Left lung (tissue), 10 donors: ENCODE data around the gene SUSD6. TPM values are rescaled to one million over a fixed set of nuclear protein-coding genes. Genes with fewer than 3 reads are reported as not detected.
A peak's percentile ranks its signal among the peaks of the same experiment; 100 is the strongest.

Experiments
- ATAC-seq: fragments of 200-7000 bp; cut with Tn5 transposase; one replicate; pipeline ENCODE4 v1.9.1; 2020; ENCODE audit warnings: moderate library complexity
- DNase-seq, 4 donors: peaks; one replicate each; pipeline ENCODE4 v3.0.0-alpha.2; 2013 to 2020
- H3K27ac ChIP-seq, 2 donors: fragments of 200-600 bp; sonication (generic) in 1 of 2; one replicate each; pipeline versions ENCODE4 v1.5.0 to v1.8.0; 2020 to 2021
- H3K27me3 ChIP-seq, 2 donors: fragments of 200-600 bp; sonication (generic) in 1 of 2; one replicate each; pipeline versions ENCODE4 v1.5.0 to v1.8.0; 2020 to 2021
- H3K36me3 ChIP-seq, 2 donors: fragments of 200-600 bp; sonication (generic) in 1 of 2; one replicate each; pipeline versions ENCODE4 v1.5.0 to v1.8.0; 2020 to 2021
- H3K4me1 ChIP-seq, 2 donors: fragments of 200-600 bp; one replicate each; pipeline ENCODE4 v1.8.0; 2021
- H3K4me3 ChIP-seq, 2 donors: fragments of 200-600 bp; sonication (generic) in 1 of 2; one replicate each; pipeline versions ENCODE4 v1.5.0 to v1.8.0; 2020 to 2021; ENCODE audit warnings: mild to moderate bottlenecking in 1 of 2
- H3K9me3 ChIP-seq, 2 donors: fragments of 200-600 bp; sonication (generic) in 1 of 2; one replicate each; pipeline versions ENCODE4 v1.5.0 to v1.8.0; 2020 to 2021
- intact Hi-C, 2 donors: fragments of 100-400 bp; cut with DNase I; formaldehyde crosslinking; loops; one replicate each; pipeline versions ENCODE4 v1.11.2 to v1.14.2; 2022
- polyA plus RNA-seq, 6 donors: library from polyadenylated mRNA; unstranded; fragments of 120-200 nt; gene quantifications; one replicate each; pipeline ENCODE4 v1.2.1, GENCODE V29; 2013; ENCODE audit not compliant: insufficient read length in 6 of 6
- total RNA-seq, 2 donors: library from RNA; stranded (reverse); fragmentation: NEBNext Ultra II Directional; extraction: Animal tissue kit (Norgen Biotek cat#: 25700); gene quantifications; one replicate each; pipeline ENCODE4 v1.2.1, GENCODE V29; 2021
- TF ChIP-seq, protein P1 (sequence below), 2 donors: fragments of 200-600 bp; sonication (generic) in 1 of 2; IDR thresholded peaks; one replicate each; pipeline versions ENCODE4 v1.5.0 to v1.8.0; 2021; ENCODE audit warnings: antibody characterized with exemption in 2 of 2
- donor health status: DM: no; HTN: yes; CAD: no.
- donor health status: DM: no; HTN: no; CAD: no.

The SUSD6 gene
- total and polyA plus RNA-seq, 8 donors: 27.7 to 77.4 (median 31.3) TPM

DNA sequence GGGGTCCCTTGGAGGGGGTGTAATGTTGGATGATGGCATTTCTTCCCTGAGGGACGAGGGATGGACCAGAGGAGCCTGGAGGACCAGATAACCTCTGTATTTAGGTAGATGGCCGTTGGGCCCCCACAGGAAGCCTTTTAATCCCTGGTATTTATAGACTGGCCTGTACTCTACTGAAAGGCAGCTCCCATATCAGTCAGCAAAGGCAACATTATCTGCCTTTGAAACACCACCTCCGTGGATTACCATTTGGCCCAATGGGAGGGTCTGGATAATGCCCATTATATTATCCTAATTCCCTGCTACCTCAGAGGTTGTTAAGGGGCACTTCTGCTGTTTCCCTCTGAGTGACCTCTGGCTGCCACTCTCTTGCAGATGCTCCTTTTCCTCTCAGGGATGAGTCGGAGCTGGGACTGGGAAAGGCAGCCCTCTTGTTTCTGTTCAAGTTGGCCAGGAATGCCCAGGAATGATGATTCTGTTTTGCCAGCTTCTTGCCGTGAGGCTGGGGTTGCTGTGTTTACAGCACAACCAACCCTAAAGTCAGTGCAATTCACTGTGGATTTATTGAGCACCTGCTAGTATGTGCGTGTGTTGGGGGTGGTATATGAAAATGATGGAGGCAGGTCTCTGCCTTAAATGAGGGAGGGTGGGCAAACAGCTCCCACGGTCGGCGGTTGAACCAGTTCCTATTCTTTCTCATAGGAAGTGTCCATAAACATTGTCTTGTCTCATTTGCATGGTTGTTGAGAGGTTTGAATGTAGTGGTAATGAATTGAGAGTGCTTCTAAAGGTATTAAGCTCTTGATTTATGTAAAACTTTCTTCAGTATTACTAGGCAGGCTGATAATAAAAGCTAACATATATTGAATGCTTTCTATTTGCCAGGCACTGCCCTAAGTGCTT lies 18.1 kb downstream of the SUSD6 start:
- H3K4me3 ChIP-seq: no peak overlapping the region
- H3K36me3 ChIP-seq: no peaks in the 10 kb centered on the region
- peak overlapping the region in 1 of 2 donors; percentile 3 for H3K27ac ChIP-seq
- H3K9me3 ChIP-seq: no peaks in the 10 kb centered on the region
- intact Hi-C loops: no loop called here
- DNase-seq (no peak), ATAC-seq (no peak)
- peaks cover 42 to 98% of the 10 kb centered on the region in 2 donors for H3K4me1 ChIP-seq
- TF ChIP-seq, protein P1, sequence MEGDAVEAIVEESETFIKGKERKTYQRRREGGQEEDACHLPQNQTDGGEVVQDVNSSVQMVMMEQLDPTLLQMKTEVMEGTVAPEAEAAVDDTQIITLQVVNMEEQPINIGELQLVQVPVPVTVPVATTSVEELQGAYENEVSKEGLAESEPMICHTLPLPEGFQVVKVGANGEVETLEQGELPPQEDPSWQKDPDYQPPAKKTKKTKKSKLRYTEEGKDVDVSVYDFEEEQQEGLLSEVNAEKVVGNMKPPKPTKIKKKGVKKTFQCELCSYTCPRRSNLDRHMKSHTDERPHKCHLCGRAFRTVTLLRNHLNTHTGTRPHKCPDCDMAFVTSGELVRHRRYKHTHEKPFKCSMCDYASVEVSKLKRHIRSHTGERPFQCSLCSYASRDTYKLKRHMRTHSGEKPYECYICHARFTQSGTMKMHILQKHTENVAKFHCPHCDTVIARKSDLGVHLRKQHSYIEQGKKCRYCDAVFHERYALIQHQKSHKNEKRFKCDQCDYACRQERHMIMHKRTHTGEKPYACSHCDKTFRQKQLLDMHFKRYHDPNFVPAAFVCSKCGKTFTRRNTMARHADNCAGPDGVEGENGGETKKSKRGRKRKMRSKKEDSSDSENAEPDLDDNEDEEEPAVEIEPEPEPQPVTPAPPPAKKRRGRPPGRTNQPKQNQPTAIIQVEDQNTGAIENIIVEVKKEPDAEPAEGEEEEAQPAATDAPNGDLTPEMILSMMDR (IDR thresholded peaks at IDR 0.05): no peak
- no peaks in the 10 kb centered on the region for H3K27me3 ChIP-seq

DNA sequence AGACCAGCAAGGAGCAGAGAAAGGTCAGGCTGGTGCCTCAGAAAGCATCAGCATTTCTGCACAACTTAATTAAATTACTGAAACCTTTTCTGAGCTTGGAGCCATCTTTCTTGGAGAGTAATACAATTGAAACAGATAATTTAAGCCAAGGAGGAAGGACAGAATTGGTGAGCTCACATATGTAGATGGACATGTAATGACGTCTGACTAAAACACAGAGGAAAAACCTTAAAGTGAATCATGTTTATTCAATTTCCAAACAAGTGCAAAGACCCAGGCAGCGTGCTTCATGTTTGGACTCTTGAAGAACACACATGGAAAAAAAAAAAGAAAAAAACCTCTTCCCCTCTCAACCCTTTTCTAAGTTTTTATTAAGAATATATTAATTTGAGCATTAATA lies 19.0 kb downstream of the SUSD6 start:
- Histone ChIP-seq H3K4me1 (peaks cover 39 to 98% of the 10 kb centered on the region in 2 donors), H3K36me3 (no peaks in the 10 kb centered on the region), H3K4me3 (no peak overlapping the region), H3K27me3 (no peaks in the 10 kb centered on the region), H3K27ac (peak overlapping the region in 1 of 2 donors; percentile 3), H3K9me3 (no peaks in the 10 kb centered on the region)
- intact Hi-C loops: no loop called here
- TF ChIP-seq, protein P1 (IDR thresholded peaks at IDR 0.05): no peak
- ATAC-seq (no peak), DNase-seq (no peak)

- H3K4me3 ChIP-seq: no peak overlapping the region
- intact Hi-C loops: no loop called here
- peaks cover 45 to 97% of the 10 kb centered on the region in 2 donors for H3K4me1 ChIP-seq
- DNase-seq (no peak), ATAC-seq (no peak)
- no peaks in the 10 kb centered on the region for H3K36me3 ChIP-seq
- H3K27me3 ChIP-seq: no peaks in the 10 kb centered on the region
- H3K9me3 ChIP-seq: no peaks in the 10 kb centered on the region
- TF ChIP-seq, protein P1 (IDR thresholded peaks at IDR 0.05): no peak
- peak overlapping the region; percentile 15 to 75 for H3K27ac ChIP-seq
Observed at GRCh38 chr14:69631509-69631908, 20.1 kb downstream of the SUSD6 start.

DNA sequence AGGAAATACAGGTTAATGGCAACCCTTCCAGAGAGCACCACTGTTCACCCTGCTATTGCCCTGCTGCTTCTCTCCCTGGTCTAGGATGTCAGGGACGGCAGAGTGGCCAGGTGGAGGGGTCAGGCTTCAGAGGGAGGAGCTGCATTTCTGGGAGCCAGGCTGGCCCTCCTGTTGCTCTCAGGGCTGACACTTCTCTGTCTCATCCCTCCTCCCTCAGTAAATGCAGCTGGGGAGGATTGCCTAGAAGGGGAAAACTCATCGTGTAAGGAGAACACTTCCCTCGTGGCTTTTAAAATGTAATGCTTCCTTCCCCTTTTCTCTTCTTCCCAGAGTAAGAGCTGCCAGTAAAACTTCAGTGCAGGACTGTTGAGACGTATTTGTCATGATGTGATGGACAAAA lies 20.8 kb downstream of the SUSD6 start:
- peaks cover 51 to 97% of the 10 kb centered on the region in 2 donors for H3K4me1 ChIP-seq
- ATAC-seq (peak; percentile 8), DNase-seq (no peak)
- TF ChIP-seq, protein P1 (IDR thresholded peaks at IDR 0.05): no peak
- H3K27me3 ChIP-seq: no peaks in the 10 kb centered on the region
- peak overlapping the region; percentile 15 to 75 for H3K27ac ChIP-seq
- no peaks in the 10 kb centered on the region for H3K9me3 ChIP-seq
- no peak overlapping the region for H3K4me3 ChIP-seq
- H3K36me3 ChIP-seq: no peaks in the 10 kb centered on the region
- intact Hi-C loops: no loop called here

DNA sequence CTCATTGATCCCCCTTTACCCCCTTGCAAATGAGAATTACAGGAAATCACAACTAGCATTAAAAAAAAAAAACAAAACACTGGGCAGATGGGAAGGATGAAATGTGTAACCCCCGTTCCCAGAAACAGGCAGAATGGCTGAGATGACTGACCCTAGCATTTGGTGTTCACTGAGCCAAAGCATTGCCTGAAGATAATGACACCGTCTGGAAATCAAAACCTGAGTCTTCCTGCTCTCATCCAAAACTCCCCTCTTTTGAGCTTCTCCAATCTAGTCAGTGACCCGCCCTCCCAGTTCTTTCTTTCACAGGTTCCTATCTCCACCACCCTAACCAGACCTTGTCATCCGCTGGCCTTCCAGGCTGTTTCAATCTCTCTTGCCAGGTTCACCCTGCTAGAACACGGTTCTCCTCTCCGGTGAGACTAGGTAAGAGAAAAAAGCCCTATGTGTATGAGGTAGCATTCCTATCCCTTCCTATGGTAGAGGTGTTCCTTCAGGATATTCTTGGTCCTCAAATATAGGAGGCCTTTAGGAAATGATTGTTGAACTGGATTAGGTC lies 21.3 kb downstream of the SUSD6 start:
- TF ChIP-seq, protein P1 (IDR thresholded peaks at IDR 0.05): no peak
- H3K27me3 ChIP-seq: no peaks in the 10 kb centered on the region
- intact Hi-C loops: no loop called here
- H3K9me3 ChIP-seq: no peaks in the 10 kb centered on the region
- peak overlapping the region; percentile 57 to 75 for H3K27ac ChIP-seq
- ATAC-seq: no peak
- H3K36me3 ChIP-seq: no peaks in the 10 kb centered on the region
- H3K4me3 ChIP-seq: no peak overlapping the region
- H3K4me1 ChIP-seq: peaks cover 56 to 99% of the 10 kb centered on the region in 2 donors
- DNase-seq: no peak
